HCT116 (cell line): Measurements from ENCODE around the gene ALAS2. TPM values are rescaled to one million over a fixed set of nuclear protein-coding genes. Genes with fewer than 3 reads are reported as not detected.
"Not testable (repeated sequence)": the region's sequence is repeated elsewhere in the genome, so short reads cannot be mapped to it uniquely, and the experiment has no call there.

Experiments
- ATAC-seq: fragments of 200-7000 bp; cut with Tn5 transposase; 2 replicates; pipeline ENCODE4 v1.9.1; 2020; ENCODE audit warnings: mild to moderate bottlenecking, moderate library complexity
- BruUV-seq: library from RNA; stranded (reverse); fragments of 400-500 nt; replicated peaks from 2 replicates; lab custom pipeline; 2021; lab: Mats Ljungman, UMichigan
- CTCF ChIA-PET: fragments of 300-600 bp; sonication (Branson Sonifier 250); formaldehyde crosslinking; loops from one replicate; lab custom pipeline; 2021; ENCODE audit warnings: antibody characterized with exemption; lab: Charles Lee
- POLR2A ChIA-PET: fragments of 300-600, 350-600 bp; sonication (Branson Sonifier 250); formaldehyde crosslinking; loops from one replicate; lab custom pipeline; 2021; ENCODE audit warnings: antibody characterized with exemption; lab: Charles Lee
- RAD21 ChIA-PET, 2 experiments: fragments of 300-600 bp; sonication (Branson Sonifier 250); formaldehyde crosslinking; loops; one replicate each; lab custom pipeline; 2023; ENCODE audit warnings: low total read pairs in 2 of 2; ENCODE audit not compliant: uncharacterized antibody in 2 of 2, unreplicated experiment in 2 of 2, low non-redundant PET in 1 of 2; lab: Charles Lee
- DNase-seq: peaks from one replicate; pipeline ENCODE4 v3.0.0-alpha.2; 2010; ENCODE audit warnings: low read depth, low spot score
- H2AFZ ChIP-seq: fragments of 200-600 bp; shearing (Covaris generic), sonication (generic); 2 replicates; pipeline ENCODE4 v1.6.1; 2017; ENCODE audit warnings: low read depth, mixed run types, mixed read lengths, antibody characterized with exemption, low read length; ENCODE audit not compliant: poor library complexity, severe bottlenecking
- H3K27ac ChIP-seq: 2 replicates; pipeline ENCODE4 v1.5.1; 2012; ENCODE audit warnings: low read depth, low read length
- H3K27me3 ChIP-seq: fragments of 200-600 bp; sonication (generic); 2 replicates; pipeline ENCODE4 v1.6.1; 2016; ENCODE audit warnings: mixed run types, low read length, mixed read lengths; ENCODE audit not compliant: insufficient read depth
- H3K36me3 ChIP-seq, 2 experiments: fragments of 200-500 bp in 1 of 2; fragments of 200-600 bp in 1 of 2; sonication (Bioruptor generic) in 1 of 2; sonication (generic) in 1 of 2; 2 replicates each; pipeline versions ENCODE4 v1.5.1 to v1.6.1; 2014 to 2016; ENCODE audit warnings: low read length in 2 of 2, inconsistent platforms in 1 of 2, mixed read lengths in 1 of 2, mixed run types in 1 of 2; ENCODE audit not compliant: insufficient read depth in 2 of 2, control insufficient read depth in 1 of 2
- H3K4me1 ChIP-seq, 2 experiments: fragments of 200-600 bp in 1 of 2; sonication (generic) in 1 of 2; 2 replicates each; pipeline versions ENCODE4 v1.5.1 to v1.6.1; 2012 to 2017; ENCODE audit warnings: low read length in 2 of 2, inconsistent platforms in 1 of 2, mild to moderate bottlenecking in 1 of 2, mixed read lengths in 1 of 2, mixed run types in 1 of 2, moderate library complexity in 1 of 2; ENCODE audit not compliant: insufficient read depth in 2 of 2, control insufficient read depth in 1 of 2
- H3K4me2 ChIP-seq: fragments of 200-600 bp; sonication (generic); 2 replicates; pipeline ENCODE4 v1.6.1; 2017; ENCODE audit warnings: mixed run types, low read length, mixed read lengths
- H3K4me3 ChIP-seq, 2 experiments: fragments of 200-600 bp in 1 of 2; sonication (generic) in 1 of 2; replicated peaks in 1 of 2; 2 replicates each; pipeline ENCODE4 v1.5.1; 2011 to 2016; ENCODE audit warnings: low read length in 2 of 2, control low read depth in 1 of 2, low read depth in 1 of 2, mild to moderate bottlenecking in 1 of 2, mixed read lengths in 1 of 2, mixed run types in 1 of 2
- H3K79me2 ChIP-seq: fragments of 200-600 bp; sonication (generic); 2 replicates; pipeline ENCODE4 v1.6.1; 2017; ENCODE audit warnings: mild to moderate bottlenecking, mixed run types, low read length, moderate library complexity, mixed read lengths; ENCODE audit not compliant: insufficient read depth
- H3K9ac ChIP-seq: fragments of 200-600 bp; sonication (generic); 2 replicates; pipeline ENCODE4 v1.6.1; 2016; ENCODE audit warnings: low read length, mixed read lengths
- H3K9me2 ChIP-seq: fragments of 200-600 bp; sonication (generic), shearing (Covaris generic); 2 replicates; pipeline ENCODE4 v1.6.1; 2017; ENCODE audit warnings: mixed run types, mild to moderate bottlenecking, moderate library complexity; ENCODE audit not compliant: insufficient read depth
- H3K9me3 ChIP-seq, 2 experiments: fragments of 200-500 bp in 1 of 2; fragments of 200-600 bp in 1 of 2; sonication (Bioruptor generic) in 1 of 2; sonication (generic) in 1 of 2; 2 replicates each; pipeline ENCODE4 v1.6.1; 2014 to 2017; ENCODE audit warnings: low read length in 2 of 2, mixed read lengths in 2 of 2, inconsistent platforms in 1 of 2, low read depth in 1 of 2, mild to moderate bottlenecking in 1 of 2, mixed run types in 1 of 2, moderate library complexity in 1 of 2; ENCODE audit not compliant: control insufficient read depth in 1 of 2, insufficient read depth in 1 of 2
- H4K20me1 ChIP-seq: fragments of 200-600 bp; sonication (generic), shearing (Covaris generic); 2 replicates; pipeline ENCODE4 v1.6.1; 2017; ENCODE audit warnings: mixed run types, mild to moderate bottlenecking, moderate library complexity; ENCODE audit not compliant: insufficient read depth
- CBX3 ChIP-seq: IDR thresholded peaks from 2 replicates; pipeline ENCODE4 v1.6.1; 2012; ENCODE audit warnings: low read depth
- EGR1 ChIP-seq: IDR thresholded peaks from 2 replicates; pipeline ENCODE4 v1.6.1; 2012; ENCODE audit warnings: low read depth
- EZH2 ChIP-seq: fragments of 200-600 bp; sonication (generic); IDR thresholded peaks from 2 replicates; pipeline ENCODE4 v1.6.1; 2017; ENCODE audit warnings: antibody characterized with exemption, mixed run types
- POLR2A ChIP-seq: IDR thresholded peaks from 2 replicates; pipeline ENCODE4 v1.7.0; 2011; ENCODE audit warnings: borderline replicate concordance; ENCODE audit not compliant: insufficient read depth, insufficient read length; ENCODE audit errors: extremely low read depth
- SIN3A ChIP-seq: IDR thresholded peaks from 2 replicates; pipeline ENCODE4 v1.6.1; 2012; ENCODE audit warnings: low read depth
- TCF7L2 ChIP-seq: IDR thresholded peaks from 2 replicates; pipeline ENCODE4 v1.7.0; 2011; ENCODE audit warnings: borderline replicate concordance, inconsistent platforms; ENCODE audit not compliant: insufficient read depth, insufficient read length; ENCODE audit errors: extremely low read depth
- YY1 ChIP-seq: IDR thresholded peaks from 2 replicates; pipeline ENCODE4 v1.6.1; 2011; ENCODE audit warnings: low read length, low read depth, moderate library complexity, mild to moderate bottlenecking; ENCODE audit not compliant: insufficient replicate concordance; ENCODE audit errors: extremely low read depth
- intact Hi-C: fragments of 100-400 bp; cut with micrococcal nuclease; formaldehyde crosslinking; loops from 2 replicates; pipeline ENCODE4 v1.10.0; 2022
- total RNA-seq: library from RNA; stranded (reverse); gene quantifications from one replicate; pipeline ENCODE4 v1.2.1, GENCODE V29; 2021; ENCODE audit not compliant: unreplicated experiment
- TF ChIP-seq, protein P1 (sequence below): IDR thresholded peaks from 2 replicates; pipeline ENCODE4 v1.6.1; 2012

ALAS2 gene
- total RNA-seq, 1 experiment from 2014 or later: not detected

DNA sequence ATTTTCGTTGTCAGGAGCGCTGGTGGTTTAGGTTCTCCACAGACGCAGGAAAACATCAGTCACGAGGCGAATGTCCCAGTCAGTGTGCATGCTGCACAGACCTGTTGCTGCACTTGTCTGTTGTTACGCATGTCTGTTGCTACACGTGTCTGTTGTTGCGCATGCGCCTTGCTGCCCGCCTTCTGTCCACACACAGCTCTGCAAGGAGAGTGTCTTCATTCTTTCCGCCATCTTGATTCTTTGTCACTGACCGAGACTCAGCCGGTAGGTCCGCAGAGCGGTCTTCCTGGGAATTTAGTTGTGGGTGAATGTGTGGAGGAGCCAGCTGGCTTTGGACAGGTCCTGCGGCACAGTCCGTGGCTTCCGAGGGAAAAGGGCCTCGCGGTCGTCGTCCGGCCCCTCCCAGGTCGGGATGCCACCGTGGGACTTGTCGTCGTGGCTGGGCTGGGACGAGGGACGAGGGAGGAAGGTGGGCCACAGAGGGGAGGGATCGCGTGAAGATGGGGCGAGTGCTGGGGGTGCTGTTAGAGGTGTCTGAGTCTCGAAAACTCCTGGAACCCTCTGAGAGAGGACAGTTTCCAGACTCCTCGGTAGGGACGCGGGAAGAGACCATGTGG lies 44.2 kb upstream of the ALAS2 start, which contains the start of gene PAGE2B (continued):
- no peak for TF ChIP-seq TCF7L2

DNA sequence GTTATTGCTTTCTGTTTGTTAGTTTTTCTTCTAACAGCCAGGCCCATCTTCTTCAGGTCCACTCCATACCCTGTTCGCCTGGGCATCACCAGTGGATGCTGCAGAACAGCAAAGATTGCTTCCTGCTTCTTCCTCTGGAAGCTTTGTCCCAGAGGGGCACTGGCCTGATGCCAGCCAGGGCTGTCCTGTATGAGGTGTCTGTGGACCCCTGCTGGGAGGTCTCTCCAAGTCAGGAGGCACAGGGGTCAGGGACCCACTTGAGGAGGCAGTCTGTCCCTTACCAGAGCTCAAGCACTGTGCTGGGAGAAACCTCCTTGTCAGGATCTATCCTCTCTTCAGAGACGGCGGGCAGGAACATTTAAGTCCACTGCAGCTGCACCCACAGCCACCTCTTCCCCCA lies 41.5 kb upstream of the ALAS2 start:
- no peaks in the 10 kb centered on the region for H3K9me3 ChIP-seq
- no peaks in the 10 kb centered on the region for H4K20me1 ChIP-seq
- DNase-seq (no peak), ATAC-seq (no peak)
- H3K4me3 ChIP-seq: no peak overlapping the region
- TF ChIP-seq POLR2A (no peak), SIN3A (no peak), EZH2 (no peak), YY1 (no peak), EGR1 (no peak), CBX3 (no peak)
- TF ChIP-seq, protein P1, sequence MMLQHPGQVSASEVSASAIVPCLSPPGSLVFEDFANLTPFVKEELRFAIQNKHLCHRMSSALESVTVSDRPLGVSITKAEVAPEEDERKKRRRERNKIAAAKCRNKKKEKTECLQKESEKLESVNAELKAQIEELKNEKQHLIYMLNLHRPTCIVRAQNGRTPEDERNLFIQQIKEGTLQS: no peak
- ChIA-PET RAD21 (no interaction called here), CTCF (no interaction called here), POLR2A (no interaction called here)
- H3K36me3 ChIP-seq: no peaks in the 10 kb centered on the region
- BruUV-seq: no TSS peak
- intact Hi-C loops: no loop called here
- no peak overlapping the region for H2AFZ ChIP-seq
- no peaks in the 10 kb centered on the region for H3K27me3 ChIP-seq
- H3K9ac ChIP-seq: no peak overlapping the region
- H3K4me2 ChIP-seq: no peak overlapping the region
- H3K4me1 ChIP-seq: no peaks in the 10 kb centered on the region
- no peaks in the 10 kb centered on the region for H3K79me2 ChIP-seq
- H3K27ac ChIP-seq: no peak overlapping the region
- H3K9me2 ChIP-seq: no peaks in the 10 kb centered on the region

DNA sequence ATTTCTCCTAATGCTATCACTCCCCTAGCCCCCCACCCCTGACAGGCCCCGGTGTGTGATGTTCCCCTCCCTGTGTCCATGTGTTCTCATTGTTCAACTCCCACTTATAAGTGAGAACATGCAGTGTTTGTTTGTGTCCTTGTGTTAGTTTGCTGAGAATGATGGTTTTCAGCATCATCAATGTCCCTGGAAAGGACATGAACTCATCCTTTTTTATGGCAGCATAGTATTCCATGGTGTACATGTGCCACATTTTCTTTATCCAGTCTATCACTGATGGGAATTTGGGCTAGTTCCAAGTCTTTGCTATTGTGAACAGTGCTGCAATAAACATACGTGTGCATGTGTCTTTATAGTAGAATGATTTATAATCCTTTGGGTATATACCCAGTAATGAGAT lies 36.4 kb upstream of the ALAS2 start:
- H3K9ac ChIP-seq, H3K9me3 ChIP-seq, H3K9me2 ChIP-seq, ATAC-seq, intact Hi-C loops, CTCF ChIA-PET, H3K27ac ChIP-seq, H3K79me2 ChIP-seq, H3K4me3 ChIP-seq, H3K4me1 ChIP-seq, H4K20me1 ChIP-seq, H3K36me3 ChIP-seq, H3K27me3 ChIP-seq, BruUV-seq, H2AFZ ChIP-seq, H3K4me2 ChIP-seq, POLR2A ChIA-PET, DNase-seq, RAD21 ChIA-PET: not testable (repeated sequence)
